ENCODE results near the gene IFIT5. TPM values are rescaled to one million over a fixed set of nuclear protein-coding genes. Genes with fewer than 3 reads are reported as not detected.
"Not testable (repeated sequence)": the region's sequence is repeated elsewhere in the genome, so short reads cannot be mapped to it uniquely, and the experiment has no call there.

Gene IFIT5
- total RNA-seq, 1 donor from 2014 or later: 13.7 TPM

DNA sequence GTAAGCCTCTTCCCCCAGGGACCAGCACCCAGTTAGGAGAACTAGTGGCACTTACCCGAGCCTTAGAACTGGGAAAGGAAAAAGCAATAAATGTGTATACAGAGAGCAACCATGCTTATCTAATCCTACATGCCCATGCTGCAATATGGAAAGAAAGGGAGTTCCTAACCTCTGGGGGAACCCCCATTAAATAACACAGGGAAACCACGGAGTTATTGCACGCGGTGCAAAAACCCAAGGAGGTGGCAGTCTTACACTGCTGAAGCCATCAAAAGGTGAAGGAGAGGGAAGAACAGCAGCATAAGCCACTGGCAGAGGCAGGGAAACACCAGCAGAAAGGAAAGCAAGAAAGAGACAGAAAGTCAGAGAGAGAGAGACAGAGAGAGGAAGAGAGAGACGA lies 3.8 kb upstream of the IFIT5 start:
- not testable (repeated sequence) for DNase-seq (ENCODE audit: low spot score); H3K36me3 Mint-ChIP-seq (ENCODE audit: low read depth); H3K9me3 Mint-ChIP-seq (ENCODE audit: low read depth); H3K27me3 Mint-ChIP-seq (ENCODE audit: low read depth); H3K27ac Mint-ChIP-seq (ENCODE audit: unreplicated experiment); H3K4me3 Mint-ChIP-seq (ENCODE audit: unreplicated experiment)
- peaks cover 13% of the 10 kb centered on the region for H3K4me1 Mint-ChIP-seq (ENCODE audit: low read depth)

DNA sequence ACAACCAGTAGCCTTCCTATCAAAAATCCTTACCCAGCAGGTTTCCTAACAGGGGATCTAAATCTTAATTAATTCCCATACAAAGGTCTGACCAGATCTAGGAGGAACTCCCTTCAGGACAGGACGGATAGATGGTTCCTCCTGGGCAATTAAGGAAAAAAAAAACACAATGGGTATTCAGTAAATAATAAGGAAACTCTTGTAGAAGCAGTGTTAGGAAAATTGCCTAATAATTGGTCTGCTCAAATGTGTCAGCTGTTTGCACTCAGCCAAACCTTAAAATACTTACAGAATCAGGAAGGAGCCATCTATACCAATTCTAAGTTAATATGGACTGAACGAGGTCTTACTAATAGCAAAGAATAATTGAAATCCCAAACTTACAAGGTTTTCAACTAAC lies 3.2 kb upstream of the IFIT5 start:
- not testable (repeated sequence) for H3K36me3 Mint-ChIP-seq (ENCODE audit: low read depth); H3K27me3 Mint-ChIP-seq (ENCODE audit: low read depth); H3K4me3 Mint-ChIP-seq (ENCODE audit: unreplicated experiment); H3K9me3 Mint-ChIP-seq (ENCODE audit: low read depth); H3K27ac Mint-ChIP-seq (ENCODE audit: unreplicated experiment); DNase-seq (ENCODE audit: low spot score)
- peaks cover 19% of the 10 kb centered on the region for H3K4me1 Mint-ChIP-seq (ENCODE audit: low read depth)

DNA sequence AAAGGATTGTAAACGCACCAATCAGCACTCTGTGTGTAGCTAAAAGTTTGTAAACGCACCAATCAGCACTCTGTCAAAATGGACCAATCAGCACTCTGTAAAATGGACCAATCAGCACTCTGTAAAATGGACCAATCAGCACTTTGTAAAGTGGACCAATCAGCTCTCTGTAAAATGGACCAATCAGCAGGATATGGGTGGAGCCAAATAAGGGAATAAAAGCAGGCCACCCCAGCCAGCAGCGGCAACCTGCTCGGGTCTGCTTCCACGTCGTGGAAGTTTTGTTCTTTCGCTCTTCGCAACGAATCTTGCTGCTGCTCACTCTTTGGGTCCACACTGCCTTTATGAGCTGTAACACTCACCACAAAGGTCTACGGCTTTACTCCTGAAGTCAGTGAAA lies 2.1 kb upstream of the IFIT5 start:
- H3K27ac Mint-ChIP-seq (ENCODE audit: unreplicated experiment); H3K36me3 Mint-ChIP-seq (ENCODE audit: low read depth); H3K27me3 Mint-ChIP-seq (ENCODE audit: low read depth); H3K4me3 Mint-ChIP-seq (ENCODE audit: unreplicated experiment); H3K9me3 Mint-ChIP-seq (ENCODE audit: low read depth); DNase-seq (ENCODE audit: low spot score): not testable (repeated sequence)
- H3K4me1 Mint-ChIP-seq (ENCODE audit: low read depth): peaks cover 22% of the 10 kb centered on the region

- DNase-seq (ENCODE audit: low spot score): no peak
Measured at GRCh38 chr10:89413398-89413912, 913 bp upstream of the IFIT5 start.

DNA sequence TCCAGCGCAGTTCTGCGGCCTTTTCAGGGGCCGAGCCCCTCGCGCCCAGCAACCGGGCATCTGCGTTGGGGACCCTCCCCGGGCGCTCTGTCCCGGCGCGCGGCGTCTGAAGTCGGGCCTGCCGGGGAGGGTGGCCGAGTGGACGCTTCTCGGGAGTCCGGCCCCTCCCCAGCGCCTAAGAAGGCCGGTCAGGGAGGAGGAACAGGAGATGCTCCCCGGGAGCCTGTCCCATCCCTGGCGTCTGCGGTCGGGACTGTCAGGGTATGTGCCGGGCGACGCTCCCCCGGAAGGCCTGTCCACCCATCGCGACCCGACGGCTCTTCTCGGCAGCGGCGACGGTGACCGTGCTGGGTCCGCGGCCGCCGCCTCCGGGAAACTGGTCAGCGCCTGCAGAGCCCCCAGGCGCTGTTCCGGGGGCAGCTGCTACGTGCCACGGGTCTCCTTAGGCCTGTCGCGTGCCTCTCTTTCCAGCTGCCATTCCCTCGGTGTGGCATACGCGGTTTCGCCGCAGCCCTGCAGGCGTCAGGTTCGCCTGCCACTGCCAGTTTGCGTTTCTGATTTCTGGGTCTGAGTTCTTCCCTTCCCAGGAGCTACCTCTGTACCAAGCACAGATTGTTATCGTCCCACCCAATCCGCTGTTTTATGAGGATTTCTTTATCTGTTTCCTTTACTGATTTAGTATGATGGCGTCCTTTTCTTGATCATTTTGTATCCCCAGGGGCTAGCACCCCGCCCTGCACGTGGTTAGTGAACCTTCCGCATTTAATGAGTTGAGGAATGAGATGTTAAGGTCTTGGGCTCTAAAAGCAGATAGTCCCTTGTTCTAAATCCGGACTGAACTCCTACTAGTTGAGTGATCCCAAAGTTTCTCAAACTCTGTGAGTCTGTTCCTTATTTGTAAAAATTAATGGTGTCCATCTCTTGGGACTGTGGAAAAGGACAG lies 782 bp downstream of the IFIT5 start:
- DNase-seq (ENCODE audit: low spot score): no peak
- H3K27ac Mint-ChIP-seq (ENCODE audit: unreplicated experiment): peak overlapping the region; percentile 95

More at GRCh38 chr10:89413398-89413912, 913 bp upstream of the IFIT5 start:
- peaks cover 4% of the 10 kb centered on the region for H3K36me3 Mint-ChIP-seq (ENCODE audit: low read depth)
- H3K9me3 Mint-ChIP-seq (ENCODE audit: low read depth): no peaks in the 10 kb centered on the region
- H3K4me3 Mint-ChIP-seq (ENCODE audit: unreplicated experiment): peak overlapping the region; percentile 79
- peak overlapping the region; percentile 94 for H3K27ac Mint-ChIP-seq (ENCODE audit: unreplicated experiment)
- peaks cover 22% of the 10 kb centered on the region for H3K4me1 Mint-ChIP-seq (ENCODE audit: low read depth)
- H3K27me3 Mint-ChIP-seq (ENCODE audit: low read depth): no peaks in the 10 kb centered on the region
- TF ChIP-seq, protein P1, sequence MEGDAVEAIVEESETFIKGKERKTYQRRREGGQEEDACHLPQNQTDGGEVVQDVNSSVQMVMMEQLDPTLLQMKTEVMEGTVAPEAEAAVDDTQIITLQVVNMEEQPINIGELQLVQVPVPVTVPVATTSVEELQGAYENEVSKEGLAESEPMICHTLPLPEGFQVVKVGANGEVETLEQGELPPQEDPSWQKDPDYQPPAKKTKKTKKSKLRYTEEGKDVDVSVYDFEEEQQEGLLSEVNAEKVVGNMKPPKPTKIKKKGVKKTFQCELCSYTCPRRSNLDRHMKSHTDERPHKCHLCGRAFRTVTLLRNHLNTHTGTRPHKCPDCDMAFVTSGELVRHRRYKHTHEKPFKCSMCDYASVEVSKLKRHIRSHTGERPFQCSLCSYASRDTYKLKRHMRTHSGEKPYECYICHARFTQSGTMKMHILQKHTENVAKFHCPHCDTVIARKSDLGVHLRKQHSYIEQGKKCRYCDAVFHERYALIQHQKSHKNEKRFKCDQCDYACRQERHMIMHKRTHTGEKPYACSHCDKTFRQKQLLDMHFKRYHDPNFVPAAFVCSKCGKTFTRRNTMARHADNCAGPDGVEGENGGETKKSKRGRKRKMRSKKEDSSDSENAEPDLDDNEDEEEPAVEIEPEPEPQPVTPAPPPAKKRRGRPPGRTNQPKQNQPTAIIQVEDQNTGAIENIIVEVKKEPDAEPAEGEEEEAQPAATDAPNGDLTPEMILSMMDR (IDR thresholded peaks at IDR 0.05): no peak

GRCh38 chr10:89416465-89416864 lies 2.1 kb downstream of the IFIT5 start:
- Mint-ChIP-seq H3K9me3 (ENCODE audit: low read depth) (no peaks in the 10 kb centered on the region), H3K36me3 (ENCODE audit: low read depth) (peaks cover 4% of the 10 kb centered on the region), H3K27ac (ENCODE audit: unreplicated experiment) (no peak overlapping the region), H3K4me1 (ENCODE audit: low read depth) (peaks cover 26% of the 10 kb centered on the region), H3K27me3 (ENCODE audit: low read depth) (no peaks in the 10 kb centered on the region), H3K4me3 (ENCODE audit: unreplicated experiment) (no peak overlapping the region)
- TF ChIP-seq, protein P1 (IDR thresholded peaks at IDR 0.05): no peak
- DNase-seq (ENCODE audit: low spot score): no peak

More for the DNA sequence above, 782 bp downstream of the IFIT5 start:
- TF ChIP-seq, protein P1 (IDR thresholded peaks at IDR 0.05): peak; percentile 38
- Mint-ChIP-seq H3K4me1 (ENCODE audit: low read depth) (peaks cover 26% of the 10 kb centered on the region), H3K36me3 (ENCODE audit: low read depth) (peaks cover 4% of the 10 kb centered on the region), H3K4me3 (ENCODE audit: unreplicated experiment) (peak overlapping the region; percentile 79), H3K27me3 (ENCODE audit: low read depth) (no peaks in the 10 kb centered on the region), H3K9me3 (ENCODE audit: low read depth) (no peaks in the 10 kb centered on the region)
